Caco-2 (cell line): Measurements from ENCODE around the gene RAB35. TPM values are rescaled to one million over a fixed set of nuclear protein-coding genes. Genes with fewer than 3 reads are reported as not detected.

Experiments
- BruUV-seq: library from RNA; stranded (reverse); fragments of 400-500 nt; replicated peaks from 2 replicates; lab custom pipeline; 2021; lab: Mats Ljungman, UMichigan
- CTCF ChIA-PET: fragments of 300-600 bp; sonication (Branson Sonifier 250); formaldehyde crosslinking; loops from one replicate; lab custom pipeline; 2022; ENCODE audit warnings: antibody characterized with exemption; lab: Charles Lee
- POLR2A ChIA-PET: fragments of 300-600 bp; sonication (Branson Sonifier 250); formaldehyde crosslinking; loops from one replicate; lab custom pipeline; 2022; ENCODE audit warnings: antibody characterized with exemption; lab: Charles Lee
- DNase-seq, 2 experiments: peaks; one replicate each; pipeline versions ENCODE4 v3.0.0 to v3.0.0-alpha.2; 2020 to 2022
- H3K27me3 ChIP-seq: replicated peaks from 2 replicates; pipeline ENCODE4 v1.6.0; 2011; ENCODE audit warnings: low read length; ENCODE audit not compliant: control insufficient read depth, insufficient read depth
- H3K36me3 ChIP-seq: 2 replicates; pipeline ENCODE4 v1.5.1; 2011; ENCODE audit warnings: low read length; ENCODE audit not compliant: control insufficient read depth, insufficient read depth
- H3K4me1 ChIP-seq: fragments of 250-450 bp; sonication (Bioruptor Pico); 2 replicates; pipeline ENCODE4 v1.5.1; 2020; ENCODE audit warnings: mild to moderate bottlenecking
- H3K4me3 ChIP-seq: 2 replicates; pipeline ENCODE4 v1.5.1; 2011; ENCODE audit warnings: low read depth, mild to moderate bottlenecking, control low read depth, low read length
- H3K9me3 ChIP-seq: fragments of 250-450 bp; sonication (Bioruptor Pico); 2 replicates; pipeline ENCODE4 v1.5.1; 2020; ENCODE audit warnings: mild to moderate bottlenecking, moderate library complexity
- H3K27ac Mint-ChIP-seq: one replicate; pipeline ENCODE4 v1.8.0; 2022; ENCODE audit warnings: mixed read lengths; ENCODE audit not compliant: unreplicated experiment
- H3K27me3 Mint-ChIP-seq: one replicate; pipeline ENCODE4 v1.8.0; 2022; ENCODE audit warnings: mixed read lengths; ENCODE audit not compliant: insufficient read depth, unreplicated experiment
- H3K36me3 Mint-ChIP-seq: one replicate; pipeline ENCODE4 v1.8.0; 2022; ENCODE audit warnings: mild to moderate bottlenecking, mixed read lengths; ENCODE audit not compliant: insufficient read depth, unreplicated experiment
- H3K4me1 Mint-ChIP-seq: one replicate; pipeline ENCODE4 v1.8.0; 2022; ENCODE audit warnings: low read depth, mixed read lengths; ENCODE audit not compliant: unreplicated experiment
- H3K4me3 Mint-ChIP-seq: one replicate; pipeline ENCODE4 v1.8.0; 2022; ENCODE audit warnings: mild to moderate bottlenecking, moderate library complexity, mixed read lengths; ENCODE audit not compliant: unreplicated experiment
- H3K9me3 Mint-ChIP-seq: one replicate; pipeline ENCODE4 v1.8.0; 2022; ENCODE audit warnings: mixed read lengths; ENCODE audit not compliant: unreplicated experiment
- CTCF ChIP-seq, 2 experiments: fragments of 200-600 bp in 1 of 2; IDR thresholded peaks; 1 replicate in 1 of 2; 2 replicates in 1 of 2; pipeline versions ENCODE4 v1.5.1 to v1.8.0; 2011 to 2022; ENCODE audit warnings: antibody characterized with exemption in 1 of 2, control low read depth in 1 of 2, inconsistent platforms in 1 of 2, low read depth in 1 of 2, low read length in 1 of 2, mild to moderate bottlenecking in 1 of 2, moderate library complexity in 1 of 2; ENCODE audit not compliant: insufficient read depth in 1 of 2, severe bottlenecking in 1 of 2, unreplicated experiment in 1 of 2
- intact Hi-C: fragments of 100-400 bp; cut with micrococcal nuclease; formaldehyde crosslinking; loops from one replicate; pipeline ENCODE4 v1.10.0; 2022; ENCODE audit not compliant: unreplicated experiment
- total RNA-seq: library from RNA; stranded (reverse); gene quantifications from 2 replicates; pipeline ENCODE4 v1.2.3, GENCODE V29; 2022

RAB35 gene
- total RNA-seq, 1 experiment from 2014 or later, result 72.0 TPM

GRCh38 chr12:120161852-120162251, 45.3 kb upstream of the RAB35 start:
- CTCF ChIA-PET, result interaction anchor here (0.5 kb wide), 1 partner anchor 40 kb away, joined by 4 read pairs; no protein-coding TSS in a partner anchor
- POLR2A ChIA-PET, result no interaction called here
- Histone ChIP-seq H3K4me3 (no peak overlapping the region), H3K9me3 (no peaks in the 10 kb centered on the region), H3K27me3 (no peaks in the 10 kb centered on the region), H3K36me3 (peaks cover 13% of the 10 kb centered on the region), H3K4me1 (no peaks in the 10 kb centered on the region)
- intact Hi-C loops, result no loop called here
- Mint-ChIP-seq H3K9me3 (no peaks in the 10 kb centered on the region), H3K36me3 (peaks cover 77% of the 10 kb centered on the region), H3K27me3 (no peaks in the 10 kb centered on the region), H3K4me3 (no peak overlapping the region), H3K4me1 (no peaks in the 10 kb centered on the region), H3K27ac (no peak overlapping the region)
- BruUV-seq, result no TSS peak
- DNase-seq, result no peak
- no peak for TF ChIP-seq CTCF (IDR thresholded peaks at IDR 0.05; ENCODE audit: insufficient read depth in 1 of 2, low read depth in 1 of 2, low read length in 1 of 2, severe bottlenecking in 1 of 2, unreplicated experiment in 1 of 2)

GRCh38 chr12:120159509-120160237, 43.1 kb upstream of the RAB35 start:
- CTCF ChIA-PET, result interaction anchor here (0.6 kb wide), 1 partner anchor 1918 kb away, joined by 3 read pairs; no protein-coding TSS in a partner anchor
- Histone ChIP-seq H3K27me3 (no peaks in the 10 kb centered on the region), H3K9me3 (no peaks in the 10 kb centered on the region), H3K4me1 (no peaks in the 10 kb centered on the region), H3K36me3 (peaks cover 13% of the 10 kb centered on the region), H3K4me3 (no peak overlapping the region)
- H3K4me1 Mint-ChIP-seq, result no peaks in the 10 kb centered on the region
- no peak for DNase-seq
- POLR2A ChIA-PET, result interaction anchor here (0.5 kb wide), 1 partner anchor 71 kb away, joined by 9 read pairs; no protein-coding TSS in a partner anchor
- H3K27ac Mint-ChIP-seq, result no peak overlapping the region
- H3K36me3 Mint-ChIP-seq, result peaks cover 89% of the 10 kb centered on the region
- no peak for TF ChIP-seq CTCF (IDR thresholded peaks at IDR 0.05; ENCODE audit: insufficient read depth in 1 of 2, low read depth in 1 of 2, low read length in 1 of 2, severe bottlenecking in 1 of 2, unreplicated experiment in 1 of 2)
- no peak overlapping the region for H3K4me3 Mint-ChIP-seq
- no peaks in the 10 kb centered on the region for H3K9me3 Mint-ChIP-seq
- H3K27me3 Mint-ChIP-seq, result no peaks in the 10 kb centered on the region
- intact Hi-C loops, result no loop called here
- no TSS peak for BruUV-seq

DNA sequence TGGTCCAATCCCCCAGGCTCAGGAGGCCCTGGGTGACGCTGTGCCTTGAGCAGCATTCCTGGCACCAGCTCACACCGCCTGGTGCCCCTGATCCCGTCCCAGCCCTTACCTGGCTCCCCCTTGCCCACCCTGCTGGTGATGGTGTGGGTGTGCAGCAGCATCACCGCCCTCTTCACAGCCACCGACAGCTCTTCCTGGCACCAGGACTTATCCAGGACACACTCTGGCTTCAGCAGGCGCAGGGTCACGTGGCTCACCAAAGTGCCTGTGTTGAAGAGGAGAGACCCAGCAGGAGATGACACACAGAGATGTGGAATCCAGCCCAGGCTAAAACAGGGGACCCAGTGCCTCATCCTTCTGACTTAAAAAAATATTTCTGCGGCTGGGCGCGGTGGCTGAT, 41.8 kb upstream of the RAB35 start:
- BruUV-seq, result no TSS peak
- Mint-ChIP-seq H3K9me3 (no peaks in the 10 kb centered on the region), H3K36me3 (peaks cover 91% of the 10 kb centered on the region), H3K4me3 (no peak overlapping the region), H3K27me3 (no peaks in the 10 kb centered on the region), H3K4me1 (no peaks in the 10 kb centered on the region), H3K27ac (no peak overlapping the region)
- no peak for TF ChIP-seq CTCF (IDR thresholded peaks at IDR 0.05; ENCODE audit: insufficient read depth in 1 of 2, low read depth in 1 of 2, low read length in 1 of 2, severe bottlenecking in 1 of 2, unreplicated experiment in 1 of 2)
- POLR2A ChIA-PET, result no interaction called here
- no peaks in the 10 kb centered on the region for H3K9me3 ChIP-seq
- peaks cover 13% of the 10 kb centered on the region for H3K36me3 ChIP-seq
- no peak overlapping the region for H3K4me3 ChIP-seq
- intact Hi-C loops, result no loop called here
- no peaks in the 10 kb centered on the region for H3K4me1 ChIP-seq
- CTCF ChIA-PET, result interaction anchor here (0.7 kb wide), 1 partner anchor 354 kb away, joined by 5 read pairs; no protein-coding TSS in a partner anchor
- DNase-seq, result no peak
- no peaks in the 10 kb centered on the region for H3K27me3 ChIP-seq
